Naive B cell (primary cell): ENCODE data around the gene SYNM. TPM values are rescaled to one million over a fixed set of nuclear protein-coding genes. Genes with fewer than 3 reads are reported as not detected.
A peak's percentile ranks its signal among the peaks of the same experiment; 100 is the strongest.

Experiments used
- ATAC-seq, 2 donors: fragments of 150-1000 bp; cut with Tn5 transposase; 2 replicates each; pipeline ENCODE4 v1.10.0; 2021; ENCODE audit warnings: low read depth in 2 of 2, mild to moderate bottlenecking in 2 of 2, moderate library complexity in 2 of 2
- DNase-seq: peaks from one replicate; pipeline ENCODE4 v3.0.0; 2022
- H3K27ac Mint-ChIP-seq, 6 donors: one replicate each; pipeline ENCODE4 v1.8.0; 2020 to 2022; ENCODE audit warnings: mild to moderate bottlenecking in 6 of 6, mixed read lengths in 6 of 6, moderate library complexity in 5 of 6, inconsistent platforms in 2 of 6
- H3K27me3 Mint-ChIP-seq, 3 donors: one replicate each; pipeline ENCODE4 v1.8.0; 2021 to 2022; ENCODE audit warnings: mixed read lengths in 3 of 3, mild to moderate bottlenecking in 1 of 3
- H3K36me3 Mint-ChIP-seq, 2 donors: one replicate each; pipeline ENCODE4 v1.8.0; 2020 to 2022; ENCODE audit warnings: mixed read lengths in 2 of 2, inconsistent platforms in 1 of 2, mild to moderate bottlenecking in 1 of 2
- H3K4me1 Mint-ChIP-seq, 3 donors: one replicate each; pipeline ENCODE4 v1.8.0; 2020 to 2022; ENCODE audit warnings: mixed read lengths in 3 of 3, inconsistent platforms in 1 of 3, mild to moderate bottlenecking in 1 of 3, moderate library complexity in 1 of 3
- H3K4me3 Mint-ChIP-seq, 8 donors: one replicate each; pipeline ENCODE4 v1.8.0; 2020 to 2022; ENCODE audit warnings: mild to moderate bottlenecking in 8 of 8, mixed read lengths in 8 of 8, moderate library complexity in 8 of 8, inconsistent platforms in 2 of 8
- H3K9me3 Mint-ChIP-seq, 7 donors: one replicate each; pipeline ENCODE4 v1.8.0; 2020 to 2022; ENCODE audit warnings: mixed read lengths in 7 of 7, mild to moderate bottlenecking in 5 of 7, inconsistent platforms in 2 of 7, moderate library complexity in 1 of 7
- polyA plus RNA-seq, 6 donors: library from polyadenylated mRNA; unstranded; fragments of 300-500 nt; fragmentation: Illumina TruSeq; gene quantifications; one replicate each; pipeline ENCODE4 v1.2.3, GENCODE V29; 2021; ENCODE audit warnings: low read depth in 6 of 6

SYNM gene
- polyA plus RNA-seq, 6 donors from 2014 or later, result not detected

DNA sequence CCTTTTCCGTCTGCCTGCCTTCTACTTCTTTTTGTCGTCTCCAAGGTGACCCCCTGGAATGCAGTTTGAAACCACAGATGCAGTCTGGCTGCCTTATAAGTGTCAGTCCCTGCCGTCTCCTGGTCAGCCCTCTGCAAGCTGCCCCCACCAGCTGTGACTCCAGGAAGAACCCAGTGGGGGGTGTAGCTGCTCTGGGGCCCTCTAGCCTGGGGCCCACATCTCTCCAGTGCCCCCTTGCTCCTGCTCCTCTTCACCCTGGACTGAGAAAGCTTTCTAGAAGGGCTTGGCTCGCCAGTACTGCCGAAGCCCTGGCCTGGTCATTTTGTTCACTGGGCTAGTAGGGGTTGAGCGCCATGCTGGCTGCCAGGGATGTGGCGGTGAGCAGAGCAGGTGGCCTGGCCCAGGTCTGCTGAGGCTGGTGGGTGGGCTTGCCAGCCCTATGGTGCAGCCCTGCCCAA, 21.3 kb downstream of the SYNM start:
- no peak for DNase-seq
- H3K27me3 Mint-ChIP-seq, result peaks cover 0 to 7% (median 7%) of the 10 kb centered on the region in 3 donors
- no peak overlapping the region for H3K27ac Mint-ChIP-seq

GRCh38 chr15:99126930-99127329, 22.1 kb downstream of the SYNM start:
- DNase-seq (no peak), ATAC-seq (no peak)

More for the DNA sequence above, 21.3 kb downstream of the SYNM start:
- no peaks in the 10 kb centered on the region for H3K36me3 Mint-ChIP-seq
- no peaks in the 10 kb centered on the region for H3K9me3 Mint-ChIP-seq
- H3K4me3 Mint-ChIP-seq, result no peak overlapping the region
- H3K4me1 Mint-ChIP-seq, result peaks cover 0 to 4% (median 0%) of the 10 kb centered on the region in 3 donors
- ATAC-seq, result no peak

GRCh38 chr15:99127773-99128172, 22.9 kb downstream of the SYNM start:
- Mint-ChIP-seq H3K4me1 (peaks cover 0 to 4% (median 0%) of the 10 kb centered on the region in 3 donors), H3K27me3 (peaks cover 0 to 7% (median 7%) of the 10 kb centered on the region in 3 donors), H3K27ac (no peak overlapping the region), H3K9me3 (no peaks in the 10 kb centered on the region), H3K36me3 (no peaks in the 10 kb centered on the region), H3K4me3 (no peak overlapping the region)
- ATAC-seq, result no peak
- no peak for DNase-seq

More at GRCh38 chr15:99126930-99127329, 22.1 kb downstream of the SYNM start:
- Mint-ChIP-seq H3K4me1 (peaks cover 0 to 4% (median 0%) of the 10 kb centered on the region in 3 donors), H3K27me3 (peaks cover 0 to 7% (median 7%) of the 10 kb centered on the region in 3 donors), H3K4me3 (no peak overlapping the region), H3K36me3 (no peaks in the 10 kb centered on the region), H3K27ac (no peak overlapping the region), H3K9me3 (no peaks in the 10 kb centered on the region)

- Mint-ChIP-seq H3K36me3 (no peaks in the 10 kb centered on the region), H3K27ac (no peak overlapping the region)
- ATAC-seq, result no peak
Observed at GRCh38 chr15:99128411-99128810, 23.5 kb downstream of the SYNM start.

GRCh38 chr15:99129644-99130043, 24.8 kb downstream of the SYNM start:
- H3K4me3 Mint-ChIP-seq, result no peak overlapping the region
- DNase-seq (no peak), ATAC-seq (no peak)
- H3K4me1 Mint-ChIP-seq, result peaks cover 0 to 4% (median 0%) of the 10 kb centered on the region in 3 donors
- peak overlapping the region in 3 of 6 donors; percentile 44 to 58 (median 45) for H3K27ac Mint-ChIP-seq
- no peaks in the 10 kb centered on the region for H3K36me3 Mint-ChIP-seq
- H3K9me3 Mint-ChIP-seq, result no peaks in the 10 kb centered on the region
- peaks cover 0 to 7% (median 0%) of the 10 kb centered on the region in 3 donors for H3K27me3 Mint-ChIP-seq

More at GRCh38 chr15:99128411-99128810, 23.5 kb downstream of the SYNM start:
- no peak for DNase-seq
- Mint-ChIP-seq H3K27me3 (peaks cover 0 to 7% (median 7%) of the 10 kb centered on the region in 3 donors), H3K9me3 (no peaks in the 10 kb centered on the region), H3K4me3 (no peak overlapping the region), H3K4me1 (peaks cover 0 to 4% (median 0%) of the 10 kb centered on the region in 3 donors)

DNA sequence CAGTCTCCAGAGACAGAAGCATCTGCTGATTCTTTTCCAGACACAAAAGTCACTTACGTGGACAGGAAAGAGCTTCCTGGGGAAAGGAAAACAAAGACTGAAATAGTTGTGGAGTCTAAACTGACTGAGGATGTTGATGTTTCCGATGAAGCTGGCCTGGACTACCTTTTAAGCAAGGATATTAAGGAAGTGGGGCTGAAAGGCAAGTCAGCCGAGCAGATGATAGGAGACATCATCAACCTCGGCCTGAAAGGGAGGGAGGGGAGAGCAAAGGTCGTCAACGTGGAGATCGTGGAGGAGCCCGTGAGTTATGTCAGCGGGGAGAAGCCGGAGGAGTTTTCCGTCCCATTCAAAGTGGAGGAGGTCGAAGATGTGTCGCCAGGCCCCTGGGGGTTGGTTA, 25.4 kb downstream of the SYNM start:
- no peak overlapping the region for H3K27ac Mint-ChIP-seq
- peaks cover 0 to 7% (median 0%) of the 10 kb centered on the region in 3 donors for H3K27me3 Mint-ChIP-seq
- no peaks in the 10 kb centered on the region for H3K9me3 Mint-ChIP-seq
- H3K36me3 Mint-ChIP-seq, result no peaks in the 10 kb centered on the region
- ATAC-seq (no peak), DNase-seq (no peak)
- H3K4me3 Mint-ChIP-seq, result no peak overlapping the region
- peaks cover 0 to 4% (median 0%) of the 10 kb centered on the region in 3 donors for H3K4me1 Mint-ChIP-seq

DNA sequence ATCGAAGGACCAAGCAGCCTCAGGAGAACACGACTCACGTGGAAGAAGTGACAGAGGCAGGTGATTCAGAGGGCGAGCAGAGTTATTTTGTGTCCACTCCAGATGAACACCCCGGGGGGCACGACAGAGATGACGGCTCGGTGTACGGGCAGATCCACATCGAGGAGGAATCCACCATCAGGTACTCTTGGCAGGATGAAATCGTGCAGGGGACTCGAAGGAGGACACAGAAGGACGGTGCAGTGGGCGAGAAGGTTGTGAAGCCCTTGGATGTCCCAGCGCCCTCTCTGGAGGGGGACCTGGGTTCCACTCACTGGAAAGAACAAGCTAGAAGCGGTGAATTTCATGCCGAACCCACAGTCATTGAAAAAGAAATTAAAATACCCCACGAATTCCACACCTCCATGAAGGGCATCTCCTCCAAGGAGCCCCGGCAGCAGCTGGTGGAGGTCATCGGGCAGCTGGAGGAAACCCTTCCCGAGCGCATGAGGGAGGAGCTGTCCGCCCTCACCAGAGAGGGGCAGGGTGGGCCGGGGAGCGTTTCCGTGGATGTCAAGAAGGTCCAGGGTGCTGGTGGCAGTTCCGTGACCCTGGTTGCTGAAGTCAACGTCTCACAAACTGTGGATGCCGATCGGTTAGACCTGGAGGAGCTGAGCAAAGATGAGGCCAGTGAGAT, 26.0 kb downstream of the SYNM start:
- H3K27me3 Mint-ChIP-seq, result peaks cover 0 to 7% (median 0%) of the 10 kb centered on the region in 3 donors
- no peak for DNase-seq
- H3K4me1 Mint-ChIP-seq, result peaks cover 0 to 4% (median 0%) of the 10 kb centered on the region in 3 donors
- no peak for ATAC-seq
- H3K27ac Mint-ChIP-seq, result peak overlapping the region in 1 of 6 donors; percentile 39
- no peaks in the 10 kb centered on the region for H3K9me3 Mint-ChIP-seq
- no peaks in the 10 kb centered on the region for H3K36me3 Mint-ChIP-seq
- H3K4me3 Mint-ChIP-seq, result no peak overlapping the region

DNA sequence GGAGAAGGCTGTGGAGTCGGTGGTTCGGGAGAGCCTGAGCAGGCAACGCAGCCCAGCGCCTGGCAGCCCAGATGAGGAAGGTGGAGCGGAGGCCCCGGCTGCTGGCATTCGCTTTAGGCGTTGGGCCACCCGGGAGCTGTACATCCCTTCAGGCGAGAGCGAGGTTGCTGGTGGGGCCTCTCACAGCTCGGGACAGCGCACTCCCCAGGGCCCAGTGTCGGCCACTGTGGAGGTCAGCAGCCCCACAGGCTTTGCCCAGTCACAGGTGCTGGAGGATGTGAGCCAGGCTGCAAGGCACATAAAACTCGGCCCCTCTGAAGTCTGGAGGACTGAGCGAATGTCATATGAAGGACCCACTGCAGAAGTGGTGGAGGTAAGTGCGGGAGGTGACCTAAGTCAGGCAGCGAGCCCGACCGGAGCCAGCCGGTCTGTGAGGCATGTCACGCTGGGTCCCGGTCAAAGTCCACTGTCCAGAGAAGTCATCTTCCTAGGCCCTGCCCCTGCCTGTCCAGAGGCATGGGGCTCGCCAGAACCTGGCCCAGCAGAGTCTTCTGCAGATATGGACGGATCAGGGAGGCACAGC, 26.7 kb downstream of the SYNM start:
- ATAC-seq, result no peak
- H3K4me3 Mint-ChIP-seq, result no peak overlapping the region

GRCh38 chr15:99132122-99132521, 27.2 kb downstream of the SYNM start:
- peaks cover 0 to 4% (median 0%) of the 10 kb centered on the region in 3 donors for H3K4me1 Mint-ChIP-seq
- no peak for ATAC-seq
- no peak for DNase-seq

More for the DNA sequence above, 26.7 kb downstream of the SYNM start:
- no peak for DNase-seq
- H3K4me1 Mint-ChIP-seq, result peaks cover 0 to 4% (median 0%) of the 10 kb centered on the region in 3 donors
- no peaks in the 10 kb centered on the region for H3K36me3 Mint-ChIP-seq
- no peak overlapping the region for H3K27ac Mint-ChIP-seq
- no peaks in the 10 kb centered on the region for H3K9me3 Mint-ChIP-seq
- H3K27me3 Mint-ChIP-seq, result peaks cover 0 to 7% (median 0%) of the 10 kb centered on the region in 3 donors

GRCh38 chr15:99132634-99133287, 27.9 kb downstream of the SYNM start:
- H3K9me3 Mint-ChIP-seq, result no peaks in the 10 kb centered on the region
- H3K27ac Mint-ChIP-seq, result peak overlapping the region in 2 of 6 donors; percentile 57 to 65
- no peak for DNase-seq
- H3K4me1 Mint-ChIP-seq, result peaks cover 0 to 4% (median 0%) of the 10 kb centered on the region in 3 donors
- H3K4me3 Mint-ChIP-seq, result no peak overlapping the region
- peaks cover 0 to 7% (median 0%) of the 10 kb centered on the region in 3 donors for H3K27me3 Mint-ChIP-seq
- no peak for ATAC-seq
- H3K36me3 Mint-ChIP-seq, result no peaks in the 10 kb centered on the region

More at GRCh38 chr15:99132122-99132521, 27.2 kb downstream of the SYNM start:
- H3K36me3 Mint-ChIP-seq, result no peaks in the 10 kb centered on the region
- H3K4me3 Mint-ChIP-seq, result no peak overlapping the region
- peak overlapping the region in 1 of 6 donors; percentile 57 for H3K27ac Mint-ChIP-seq
- peaks cover 0 to 7% (median 0%) of the 10 kb centered on the region in 3 donors for H3K27me3 Mint-ChIP-seq
- H3K9me3 Mint-ChIP-seq, result no peaks in the 10 kb centered on the region

- no peak for DNase-seq
- H3K27me3 Mint-ChIP-seq, result peaks cover 0 to 7% (median 0%) of the 10 kb centered on the region in 3 donors
- H3K9me3 Mint-ChIP-seq, result no peaks in the 10 kb centered on the region
- no peaks in the 10 kb centered on the region for H3K36me3 Mint-ChIP-seq
- H3K27ac Mint-ChIP-seq, result peak overlapping the region in 1 of 6 donors; percentile 60
- H3K4me3 Mint-ChIP-seq, result no peak overlapping the region
- H3K4me1 Mint-ChIP-seq, result peaks cover 0 to 4% (median 0%) of the 10 kb centered on the region in 3 donors
- ATAC-seq, result no peak
Observed at GRCh38 chr15:99134317-99134821, 29.5 kb downstream of the SYNM start.

DNA sequence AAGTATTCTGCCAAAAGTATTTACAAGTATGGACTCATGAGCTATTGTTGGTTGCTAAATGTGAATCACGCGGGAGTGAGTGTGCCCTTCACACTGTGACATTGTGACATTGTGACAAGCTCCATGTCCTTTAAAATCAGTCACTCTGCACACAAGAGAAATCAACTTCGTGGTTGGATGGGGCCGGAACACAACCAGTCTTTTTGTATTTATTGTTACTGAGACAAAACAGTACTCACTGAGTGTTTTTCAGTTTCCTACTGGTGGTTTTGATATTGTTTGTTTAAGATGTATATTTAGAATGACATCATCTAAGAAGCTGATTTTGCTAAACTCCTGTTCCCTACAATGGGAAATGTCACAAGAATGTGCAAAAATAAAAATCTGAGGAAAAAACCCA, 30.3 kb downstream of the SYNM start:
- DNase-seq (no peak), ATAC-seq (no peak)
- Mint-ChIP-seq H3K27me3 (peaks cover 0 to 2% (median 0%) of the 10 kb centered on the region in 3 donors), H3K4me3 (no peak overlapping the region), H3K4me1 (peaks cover 0 to 4% (median 0%) of the 10 kb centered on the region in 3 donors), H3K9me3 (no peaks in the 10 kb centered on the region), H3K27ac (no peak overlapping the region), H3K36me3 (no peaks in the 10 kb centered on the region)

GRCh38 chr15:99137111-99137546, 32.2 kb downstream of the SYNM start:
- no peak for DNase-seq
- ATAC-seq, result no peak
- Mint-ChIP-seq H3K27me3 (no peaks in the 10 kb centered on the region), H3K9me3 (no peaks in the 10 kb centered on the region), H3K4me1 (no peaks in the 10 kb centered on the region), H3K4me3 (no peak overlapping the region), H3K27ac (no peak overlapping the region), H3K36me3 (no peaks in the 10 kb centered on the region)
